NCI-H2107 treated with DMSO at 0.1 percent for 48 hours (cell line): ENCODE data around the gene KLRB1.
"Not testable (repeated sequence)": the region's sequence is repeated elsewhere in the genome, so short reads cannot be mapped to it uniquely, and the experiment has no call there.

ENCODE experiments used
- DNase-seq: peaks from one replicate; lab custom pipeline; 2025; ENCODE audit not compliant: unreplicated experiment; lab: John Stamatoyannopoulos, UW

KLRB1 gene

DNA sequence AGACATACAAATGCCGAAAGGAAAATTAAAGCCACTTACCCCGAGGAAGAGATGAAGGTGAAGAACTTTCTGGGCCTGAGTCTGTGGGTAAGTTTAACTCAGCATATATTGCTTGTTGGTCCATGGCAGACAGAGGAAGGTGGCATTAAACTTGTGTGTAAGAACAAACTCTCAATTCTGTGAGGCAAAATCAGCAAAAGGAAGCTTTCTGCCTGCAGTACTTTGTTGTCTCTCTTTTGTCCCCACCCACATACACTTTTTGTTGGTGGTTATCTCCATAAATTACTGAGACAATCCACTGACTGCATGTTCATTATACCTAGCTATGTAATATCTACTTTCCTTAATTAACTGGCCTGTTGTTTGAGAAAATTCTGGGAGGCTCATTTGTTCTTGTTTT, at the start of gene KLRB1:
Gene KLRB1, minus strand, starts transcription at position 201 of the 400 bp plus-strand sequence. Its CDS starts 77 bp downstream, at position 124.
- DNase-seq, result no peak

DNA sequence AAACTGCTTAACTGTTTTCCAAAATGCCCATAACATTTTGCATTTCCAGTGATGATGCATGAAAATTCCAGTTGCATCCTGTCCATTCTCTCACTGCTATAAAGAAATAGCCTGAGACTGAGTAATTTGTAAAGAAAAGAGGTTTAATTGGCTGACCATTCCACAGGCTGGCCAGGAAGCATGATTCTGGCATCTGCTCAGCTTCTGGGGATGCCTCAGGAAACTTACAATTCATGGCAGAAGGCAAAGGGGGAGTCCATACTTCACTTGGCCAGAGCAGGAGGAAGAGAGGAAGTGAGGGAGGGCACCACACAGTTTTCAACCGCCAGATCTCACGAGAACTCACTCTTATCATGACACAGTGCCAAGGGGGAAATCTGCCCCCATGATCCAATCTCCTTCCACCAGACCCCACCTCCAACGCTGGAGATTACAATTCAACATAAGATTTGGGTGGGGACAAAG, 43.6 kb upstream of the KLRB1 start:
- no peak for DNase-seq

DNA sequence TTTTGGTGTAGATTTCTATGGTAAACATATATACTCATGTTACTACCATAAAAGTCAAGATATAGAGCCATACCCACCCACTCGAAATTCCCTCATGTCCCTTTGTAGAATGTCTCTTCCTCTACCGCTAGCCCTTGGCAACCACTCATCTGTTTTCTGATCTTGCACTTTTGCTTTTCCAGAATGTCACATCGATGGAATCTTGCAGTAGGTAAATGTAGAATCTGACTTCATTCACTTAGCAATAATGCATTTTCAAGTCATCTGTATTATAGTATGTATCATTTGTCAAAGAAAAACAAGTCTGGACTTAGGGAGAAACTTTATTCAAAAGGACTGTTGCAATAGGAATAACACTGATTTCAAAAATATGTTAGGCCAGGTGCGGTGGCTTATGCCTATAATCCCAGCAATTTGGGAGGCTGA, 42.4 kb upstream of the KLRB1 start:
- DNase-seq, result no peak

- no peak for DNase-seq
These were observed 41.8 kb upstream of the KLRB1 start for GRCh38 chr12:9649532-9649940.

DNA sequence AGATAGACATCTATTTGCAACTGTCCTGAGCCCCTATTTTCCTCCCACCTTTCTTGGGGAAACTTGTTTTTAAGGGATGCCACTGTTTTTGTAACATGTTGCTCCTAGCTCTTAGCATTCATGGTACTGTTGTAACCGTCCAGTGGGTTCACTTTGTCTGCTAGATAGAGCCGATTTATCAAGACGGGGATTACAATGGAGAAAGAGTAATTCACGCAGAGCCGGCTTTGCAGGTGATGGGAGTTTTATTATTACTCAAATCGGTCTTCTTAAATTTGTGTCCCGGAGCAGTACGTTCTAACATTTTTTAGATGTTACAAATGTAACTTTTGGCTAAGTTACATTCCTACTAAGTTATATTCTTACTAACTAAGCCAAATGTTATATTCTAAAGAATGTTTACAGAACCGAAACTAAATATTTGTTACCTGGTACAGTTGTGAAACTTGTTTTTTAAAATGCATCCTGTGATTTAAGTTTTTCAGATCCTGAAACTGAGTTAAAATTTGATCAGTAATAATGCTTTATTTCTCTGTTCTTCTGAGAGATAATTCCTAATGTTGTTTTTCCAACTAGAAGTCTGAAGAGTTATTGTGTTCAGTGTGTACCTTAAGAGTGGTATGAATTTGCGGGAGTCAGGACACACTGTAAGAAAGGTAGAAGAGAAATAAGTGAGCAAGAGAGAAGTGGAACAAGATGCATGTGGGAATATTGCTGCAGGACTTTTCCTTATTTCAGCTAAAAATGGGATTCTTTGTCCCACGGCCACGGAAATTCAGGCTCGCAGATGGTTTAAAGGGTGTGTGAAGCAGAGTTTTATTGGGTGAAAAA, 41.2 kb upstream of the KLRB1 start:
- DNase-seq, result peak; percentile 66

- DNase-seq, result peak; percentile 47
These were observed 40.3 kb upstream of the KLRB1 start for GRCh38 chr12:9647825-9648700.

DNA sequence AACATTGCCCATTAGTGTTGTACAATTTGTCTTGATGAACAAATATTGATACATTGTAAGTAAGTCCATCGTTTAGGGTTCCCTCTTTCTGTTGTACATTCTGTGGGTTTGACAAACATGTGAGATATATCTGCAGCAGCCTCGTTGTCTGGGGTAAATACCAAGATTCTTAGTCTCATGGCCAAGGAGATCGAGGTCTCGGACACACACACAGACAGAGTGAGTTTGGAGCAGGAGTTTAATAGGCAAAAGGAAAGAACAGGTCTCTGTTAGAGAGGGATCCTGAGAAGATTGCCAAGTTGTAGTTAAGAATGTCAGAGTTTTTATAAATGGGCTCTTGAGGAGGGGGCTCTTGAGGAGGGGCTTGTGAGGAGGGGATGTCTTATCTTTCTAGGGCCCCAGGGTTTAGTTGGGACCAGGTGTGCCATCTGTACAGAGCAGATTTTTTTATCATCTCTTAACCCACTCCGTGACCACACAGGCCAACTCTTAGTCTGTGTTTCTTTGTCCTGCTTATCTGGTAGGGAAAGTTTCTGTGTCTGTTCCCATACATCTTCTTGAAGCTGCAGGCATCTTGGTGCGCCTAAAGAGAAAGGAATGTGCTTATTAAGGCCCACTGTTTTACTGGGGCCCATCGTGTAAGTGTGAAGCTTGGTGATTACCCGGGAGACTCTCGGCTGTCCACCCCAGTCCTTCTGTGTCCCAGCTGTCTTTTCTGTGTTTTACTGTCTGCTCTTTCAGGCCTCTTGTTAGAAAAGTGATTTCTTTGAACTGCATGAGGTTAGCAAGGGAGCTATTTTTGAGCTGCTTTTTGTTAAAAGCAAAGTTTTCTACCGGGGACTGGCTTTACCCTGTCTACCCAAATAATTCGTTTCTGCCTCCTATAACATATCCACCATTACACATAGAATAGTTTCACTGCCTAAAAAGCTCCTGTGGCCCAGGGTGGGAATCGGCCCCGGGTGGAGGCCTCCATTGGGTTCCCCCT, 39.4 kb upstream of the KLRB1 start:
- DNase-seq, result no peak

DNA sequence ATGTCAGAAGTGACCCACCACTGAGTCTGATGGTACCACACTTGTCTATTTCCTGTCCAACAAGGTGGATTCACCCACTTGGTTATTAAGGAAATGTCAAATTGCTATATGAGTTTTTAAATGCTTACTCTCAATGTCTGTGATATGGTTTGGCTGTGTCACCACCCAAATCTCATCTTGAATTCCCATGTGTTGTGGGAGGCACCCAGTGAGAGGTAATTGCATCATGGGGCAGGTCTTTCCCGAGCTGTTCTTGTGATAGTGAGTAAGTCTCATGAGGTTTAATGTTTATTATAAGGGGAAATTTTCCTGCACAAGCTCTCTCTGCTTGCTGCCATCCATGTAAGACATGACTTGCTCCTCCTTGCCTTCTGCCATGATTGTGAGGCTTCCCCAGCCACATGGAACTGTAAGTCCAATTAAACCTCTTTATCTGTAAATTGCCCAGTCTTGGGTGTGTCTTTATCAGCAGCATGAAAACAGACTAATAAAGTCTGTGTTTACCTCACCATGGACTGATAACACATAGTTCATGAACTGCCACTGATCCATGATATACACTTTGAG, 37.4 kb upstream of the KLRB1 start:
- not testable (repeated sequence) for DNase-seq

DNA sequence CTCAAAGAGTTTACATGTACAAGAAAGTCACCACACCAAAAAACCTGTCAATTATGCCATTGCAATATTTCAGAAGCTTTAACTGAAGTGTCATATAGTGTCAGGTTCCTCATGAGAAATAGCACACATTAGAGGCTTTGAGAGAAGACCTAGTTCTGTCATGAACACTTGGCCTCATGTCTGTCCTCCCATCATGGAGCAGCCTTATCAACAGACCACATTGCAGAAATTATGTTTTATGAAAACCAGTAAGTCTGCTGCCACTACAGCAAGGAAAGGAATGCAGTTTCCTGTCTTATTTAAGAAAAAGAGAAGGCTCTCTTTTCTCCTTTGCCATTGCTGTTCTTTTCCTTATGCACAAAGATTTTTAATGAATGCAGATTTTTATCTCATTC, 35.5 kb upstream of the KLRB1 start:
- no peak for DNase-seq

DNA sequence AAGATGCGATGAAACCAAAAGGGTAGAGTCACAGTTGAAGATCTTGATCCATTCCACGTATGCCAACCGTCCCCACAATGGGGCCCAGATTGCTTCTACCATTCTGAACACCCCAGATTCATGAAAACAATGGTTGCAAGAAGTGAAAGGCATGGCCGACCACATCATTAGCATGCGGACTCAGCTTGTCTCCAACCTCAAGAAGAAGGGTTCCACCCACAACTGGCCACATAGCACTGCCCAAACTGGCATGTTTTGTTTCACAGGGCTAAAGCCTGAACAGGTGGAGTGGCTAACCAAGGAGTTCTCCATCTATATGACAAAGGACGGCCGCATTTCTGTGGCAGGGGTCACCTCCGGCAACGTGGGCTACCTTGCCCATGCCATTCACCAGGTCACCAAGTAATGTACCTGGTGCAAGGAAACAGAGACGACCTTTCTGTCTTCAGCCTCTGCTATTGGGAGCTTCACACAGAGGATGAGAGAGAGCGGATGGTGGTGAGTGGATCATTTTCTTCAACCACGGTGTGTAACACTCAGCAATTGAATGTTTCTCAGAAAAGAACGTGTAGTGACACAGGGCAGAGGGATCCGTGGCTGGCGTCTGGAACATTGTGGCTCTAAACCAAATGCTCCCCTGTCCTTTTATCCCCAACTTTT, 35.0 kb upstream of the KLRB1 start:
- DNase-seq, result no peak

- no peak for DNase-seq
These were observed 32.3 kb upstream of the KLRB1 start for GRCh38 chr12:9640024-9640423.

- no peak for DNase-seq
These were observed 29.1 kb upstream of the KLRB1 start for GRCh38 chr12:9636851-9637206.

DNA sequence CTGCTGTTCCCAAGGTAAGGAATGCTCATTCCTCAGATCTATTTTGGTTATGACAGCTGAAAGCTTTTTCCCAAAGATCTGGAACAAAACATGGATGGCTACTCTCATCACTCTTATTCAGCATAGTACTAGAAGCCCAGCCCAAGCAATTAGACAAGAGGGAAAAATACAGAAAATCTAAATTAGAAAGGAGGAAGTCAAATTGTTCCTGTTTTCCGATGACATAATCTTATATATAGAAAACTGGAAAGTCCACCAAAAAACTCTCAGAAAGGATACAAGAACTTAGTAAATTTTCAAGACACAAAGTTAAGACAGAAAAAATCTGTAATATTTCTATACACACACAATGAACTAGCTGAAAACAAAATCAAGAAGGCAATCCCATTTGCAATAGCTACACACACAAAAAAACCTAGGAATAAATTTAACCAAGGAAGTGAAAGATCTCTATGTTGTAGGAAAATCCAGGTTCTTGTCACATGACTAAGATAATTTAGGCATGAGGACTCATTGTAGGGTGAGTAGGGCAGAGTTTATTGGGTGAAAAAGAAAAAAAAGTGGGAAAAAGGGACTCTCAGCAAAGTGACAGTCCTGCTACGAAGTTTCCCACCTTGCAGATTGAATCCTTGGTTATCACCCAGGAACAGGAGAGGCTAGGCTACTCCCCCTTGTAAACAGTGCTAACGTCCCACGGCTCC, 28.6 kb upstream of the KLRB1 start:
- DNase-seq, result no peak

DNA sequence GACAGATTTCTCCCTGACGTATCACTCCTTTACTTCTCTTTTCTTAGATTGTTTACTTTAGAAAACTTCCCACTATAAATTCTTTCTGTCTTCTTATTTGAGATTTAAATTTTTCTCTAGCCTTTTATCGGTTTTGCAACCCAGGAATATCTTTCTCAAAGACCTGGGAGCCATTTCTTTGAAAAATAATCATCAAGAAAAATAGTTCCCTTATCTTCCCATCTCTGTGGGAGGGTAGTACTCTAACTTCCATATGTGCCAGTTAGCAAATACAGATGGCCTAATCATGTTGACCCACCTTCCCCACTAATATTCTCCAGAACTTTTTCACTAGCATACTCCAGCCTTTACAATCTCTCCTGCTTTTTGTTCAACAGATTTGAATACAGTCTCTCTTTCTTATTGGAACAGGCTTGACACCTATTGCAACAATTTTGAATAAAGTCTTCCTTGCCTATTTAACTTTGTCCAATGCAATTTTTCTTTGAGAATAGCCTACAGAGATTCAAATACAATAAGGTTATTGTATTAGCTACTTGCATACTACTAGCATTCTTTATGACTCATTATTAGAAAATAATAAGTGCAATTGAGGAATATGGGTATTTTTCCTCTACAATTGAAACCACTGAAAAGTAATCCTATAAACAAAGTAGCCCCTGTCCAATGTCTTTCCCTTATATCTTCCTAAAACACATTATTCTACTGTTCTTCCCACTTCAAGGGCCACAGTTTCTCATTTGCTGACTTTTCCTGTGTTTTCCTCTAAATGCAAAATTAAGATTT, 27.4 kb upstream of the KLRB1 start:
- DNase-seq, result no peak

GRCh38 chr12:9634177-9634803, 26.6 kb upstream of the KLRB1 start:
- DNase-seq, result peak; percentile 10

GRCh38 chr12:9632766-9633165, 25.1 kb upstream of the KLRB1 start:
- no peak for DNase-seq

- DNase-seq, result no peak
These were observed 19.1 kb upstream of the KLRB1 start for GRCh38 chr12:9626821-9627220.

DNA sequence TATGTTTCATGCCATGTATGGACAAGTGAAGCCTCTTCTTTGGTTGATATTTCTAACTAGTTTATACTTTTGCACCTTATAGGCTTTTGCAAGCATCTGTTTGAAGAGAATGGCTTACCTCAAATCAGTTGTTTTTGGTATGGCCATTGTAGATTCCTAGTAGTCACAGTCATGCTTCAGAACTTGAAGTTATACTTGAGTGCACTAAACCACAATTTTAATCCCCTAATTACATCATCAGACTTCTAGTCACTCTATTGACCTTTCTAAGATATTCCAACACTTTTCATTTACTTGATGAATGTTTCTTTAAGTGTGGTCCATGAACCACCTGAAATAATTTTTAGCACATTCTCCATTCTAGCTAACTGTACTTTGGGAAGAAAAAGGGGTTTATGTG, 18.6 kb upstream of the KLRB1 start:
- DNase-seq, result no peak
